ENCODE results near the gene SYPL2. TPM values are rescaled to one million over a fixed set of nuclear protein-coding genes. Genes with fewer than 3 reads are reported as not detected.

Gene SYPL2
- total RNA-seq, 1 experiment from 2014 or later = not detected

GRCh38 chr1:109502364-109502851 lies 36.1 kb downstream of the SYPL2 start:
- in situ Hi-C loops (cut with HindIII; ENCODE audit: low pct_unique_long_range_greater_than_20kb, low sequenced_read_pairs) = no loop called here
- DNase-seq (ENCODE audit: low read depth) = no peak

GRCh38 chr1:109503935-109504334 lies 37.6 kb downstream of the SYPL2 start:
- in situ Hi-C loops (cut with HindIII; ENCODE audit: low pct_unique_long_range_greater_than_20kb, low sequenced_read_pairs) = no loop called here
- DNase-seq (ENCODE audit: low read depth) = no peak

GRCh38 chr1:109504974-109505373 lies 38.6 kb downstream of the SYPL2 start:
- no peak for DNase-seq (ENCODE audit: low read depth)
- in situ Hi-C loops (cut with HindIII; ENCODE audit: low pct_unique_long_range_greater_than_20kb, low sequenced_read_pairs) = no loop called here

GRCh38 chr1:109508001-109508872 lies 41.9 kb downstream of the SYPL2 start:
- in situ Hi-C loops (cut with HindIII; ENCODE audit: low pct_unique_long_range_greater_than_20kb, low sequenced_read_pairs) = no loop called here

GRCh38 chr1:109508873-109509175 lies 42.5 kb downstream of the SYPL2 start:
- no peak for DNase-seq (ENCODE audit: low read depth)
- in situ Hi-C loops (cut with HindIII; ENCODE audit: low pct_unique_long_range_greater_than_20kb, low sequenced_read_pairs) = no loop called here

More at GRCh38 chr1:109508001-109508872, 41.9 kb downstream of the SYPL2 start:
- no peak for DNase-seq (ENCODE audit: low read depth)

GRCh38 chr1:109509176-109510134 lies 43.1 kb downstream of the SYPL2 start, which contains the start of gene AMIGO1:
Gene AMIGO1 (minus strand): TSS chr1:109509727. CDS start chr1:109508912, 815 bp downstream.
- no peak for DNase-seq (ENCODE audit: low read depth)
- in situ Hi-C loops (cut with HindIII; ENCODE audit: low pct_unique_long_range_greater_than_20kb, low sequenced_read_pairs) = no loop called here

- in situ Hi-C loops (cut with HindIII; ENCODE audit: low pct_unique_long_range_greater_than_20kb, low sequenced_read_pairs) = no loop called here
- DNase-seq (ENCODE audit: low read depth) = no peak
These were observed 46.9 kb downstream of the SYPL2 start for GRCh38 chr1:109513110-109513710.

- in situ Hi-C loops (cut with HindIII; ENCODE audit: low pct_unique_long_range_greater_than_20kb, low sequenced_read_pairs) = no loop called here
- DNase-seq (ENCODE audit: low read depth) = no peak
These were observed 48.5 kb downstream of the SYPL2 start for GRCh38 chr1:109514846-109515245.

GRCh38 chr1:109516872-109517271 lies 50.5 kb downstream of the SYPL2 start:
- in situ Hi-C loops (cut with HindIII; ENCODE audit: low pct_unique_long_range_greater_than_20kb, low sequenced_read_pairs) = no loop called here
- DNase-seq (ENCODE audit: low read depth) = no peak

- DNase-seq (ENCODE audit: low read depth) = no peak
- in situ Hi-C loops (cut with HindIII; ENCODE audit: low pct_unique_long_range_greater_than_20kb, low sequenced_read_pairs) = no loop called here
These were observed 51.0 kb downstream of the SYPL2 start for GRCh38 chr1:109517337-109517736.

- no peak for DNase-seq (ENCODE audit: low read depth)
- in situ Hi-C loops (cut with HindIII; ENCODE audit: low pct_unique_long_range_greater_than_20kb, low sequenced_read_pairs) = no loop called here
These were observed 54.9 kb downstream of the SYPL2 start for GRCh38 chr1:109521002-109521951.

- in situ Hi-C loops (cut with HindIII; ENCODE audit: low pct_unique_long_range_greater_than_20kb, low sequenced_read_pairs) = no loop called here
- no peak for DNase-seq (ENCODE audit: low read depth)
These were observed 55.7 kb downstream of the SYPL2 start for GRCh38 chr1:109522026-109522425.

GRCh38 chr1:109523706-109524105 lies 57.4 kb downstream of the SYPL2 start:
- no peak for DNase-seq (ENCODE audit: low read depth)
- in situ Hi-C loops (cut with HindIII; ENCODE audit: low pct_unique_long_range_greater_than_20kb, low sequenced_read_pairs) = no loop called here

GRCh38 chr1:109527098-109527811 lies 60.9 kb downstream of the SYPL2 start:
- in situ Hi-C loops (cut with HindIII; ENCODE audit: low pct_unique_long_range_greater_than_20kb, low sequenced_read_pairs) = no loop called here
- no peak for DNase-seq (ENCODE audit: low read depth)

- DNase-seq (ENCODE audit: low read depth) = no peak
- in situ Hi-C loops (cut with HindIII; ENCODE audit: low pct_unique_long_range_greater_than_20kb, low sequenced_read_pairs) = no loop called here
These were observed 61.7 kb downstream of the SYPL2 start for GRCh38 chr1:109527846-109528695.

GRCh38 chr1:109528712-109529111 lies 62.4 kb downstream of the SYPL2 start:
- DNase-seq (ENCODE audit: low read depth) = no peak
- in situ Hi-C loops (cut with HindIII; ENCODE audit: low pct_unique_long_range_greater_than_20kb, low sequenced_read_pairs) = no loop called here
